ENCODE measurements around the gene TPPP2.

Gene TPPP2

GRCh38 chr14:21026274-21026987 is 3.6 kb upstream of the TPPP2 start:
- H3K4me3 ChIP-seq (ENCODE audit: low read length in 2 of 2), result no peak overlapping the region
- peaks cover 0 to 6% of the 10 kb centered on the region in 2 donors for H3K9me3 ChIP-seq (replicated peaks in 1 of 2; ENCODE audit: control insufficient read depth in 2 of 2, insufficient read depth in 1 of 2, low read depth in 1 of 2, low read length in 2 of 2)
- no peak overlapping the region for H2BK12ac ChIP-seq (ENCODE audit: low read length)
- no peaks in the 10 kb centered on the region for H3K79me1 ChIP-seq (ENCODE audit: low read depth, low read length)
- no peak overlapping the region for H3K23ac ChIP-seq (ENCODE audit: low read depth, low read length, poor library complexity)
- no peak overlapping the region for H4K91ac ChIP-seq (ENCODE audit: low read depth, low read length, poor library complexity)
- H3K4ac ChIP-seq (ENCODE audit: low read length), result no peak overlapping the region
- H3K36me3 ChIP-seq (replicated peaks in 1 of 2; ENCODE audit: control insufficient read depth in 2 of 2, insufficient read depth in 2 of 2, low read length in 2 of 2), result no peaks in the 10 kb centered on the region
- H3K27me3 ChIP-seq (ENCODE audit: control insufficient read depth in 3 of 3, insufficient read depth in 3 of 3, low read depth in 1 of 3, low read length in 3 of 3), result peaks cover 8 to 93% (median 36%) of the 10 kb centered on the region in 3 experiments
- H2BK15ac ChIP-seq (ENCODE audit: low read length), result no peak overlapping the region
- no CpG with 5 or more reads among the region's 7 CpGs for WGBS, 2 donors (ENCODE audit: extremely low coverage in 2 of 2, insufficient read length in 2 of 2, insufficient replicate concordance in 1 of 2)
- H3K14ac ChIP-seq (ENCODE audit: low read length), result no peak overlapping the region
- H3K4me1 ChIP-seq (ENCODE audit: control insufficient read depth in 2 of 2, insufficient read depth in 1 of 2, low read depth in 1 of 2, low read length in 2 of 2), result peaks cover 4 to 13% of the 10 kb centered on the region in 2 donors
- no peak overlapping the region for H2AFZ ChIP-seq (ENCODE audit: low read length)
- no peak for DNase-seq (ENCODE audit: low spot score)
- no peak overlapping the region for H4K8ac ChIP-seq (ENCODE audit: low read depth, low read length)
- H2BK5ac ChIP-seq (ENCODE audit: low read length), result peak overlapping the region; percentile 5
- H3K9ac ChIP-seq (ENCODE audit: low read depth, low read length, poor library complexity), result no peak overlapping the region
- peak overlapping the region; percentile 94 for H3K4me2 ChIP-seq (ENCODE audit: insufficient read depth, low read length, poor library complexity, severe bottlenecking)
- H3K18ac ChIP-seq (ENCODE audit: low read length), result peak overlapping the region; percentile 55
- H2AK5ac ChIP-seq (ENCODE audit: low read depth, low read length), result peak overlapping the region; percentile 36
- H3K27ac ChIP-seq (replicated peaks; ENCODE audit: low read length), result no peak overlapping the region
- H2BK120ac ChIP-seq (ENCODE audit: low read depth, low read length), result no peak overlapping the region

- no peak overlapping the region for H3K4ac ChIP-seq (ENCODE audit: low read length)
- no peak overlapping the region for H2BK12ac ChIP-seq (ENCODE audit: low read length)
- DNase-seq (ENCODE audit: low spot score), result no peak
- H3K79me1 ChIP-seq (ENCODE audit: low read depth, low read length), result no peaks in the 10 kb centered on the region
- H3K23ac ChIP-seq (ENCODE audit: low read depth, low read length, poor library complexity), result no peak overlapping the region
- H3K27ac ChIP-seq (replicated peaks; ENCODE audit: low read length), result no peak overlapping the region
- H3K14ac ChIP-seq (ENCODE audit: low read length), result no peak overlapping the region
- H3K27me3 ChIP-seq (ENCODE audit: control insufficient read depth in 3 of 3, insufficient read depth in 3 of 3, low read depth in 1 of 3, low read length in 3 of 3), result peaks cover 8 to 93% (median 36%) of the 10 kb centered on the region in 3 experiments
- H4K91ac ChIP-seq (ENCODE audit: low read depth, low read length, poor library complexity), result no peak overlapping the region
- peak overlapping the region; percentile 52 for H3K18ac ChIP-seq (ENCODE audit: low read length)
- no peak overlapping the region for H2AFZ ChIP-seq (ENCODE audit: low read length)
- peaks cover 4 to 13% of the 10 kb centered on the region in 2 donors for H3K4me1 ChIP-seq (ENCODE audit: control insufficient read depth in 2 of 2, insufficient read depth in 1 of 2, low read depth in 1 of 2, low read length in 2 of 2)
- H3K4me2 ChIP-seq (ENCODE audit: insufficient read depth, low read length, poor library complexity, severe bottlenecking), result no peak overlapping the region
- H3K9ac ChIP-seq (ENCODE audit: low read depth, low read length, poor library complexity), result no peak overlapping the region
- H3K36me3 ChIP-seq (replicated peaks in 1 of 2; ENCODE audit: control insufficient read depth in 2 of 2, insufficient read depth in 2 of 2, low read length in 2 of 2), result no peaks in the 10 kb centered on the region
- H3K9me3 ChIP-seq (replicated peaks in 1 of 2; ENCODE audit: control insufficient read depth in 2 of 2, insufficient read depth in 1 of 2, low read depth in 1 of 2, low read length in 2 of 2), result peaks cover 0 to 6% of the 10 kb centered on the region in 2 donors
- no peak overlapping the region for H2BK15ac ChIP-seq (ENCODE audit: low read length)
- no peak overlapping the region for H2BK5ac ChIP-seq (ENCODE audit: low read length)
- H2BK120ac ChIP-seq (ENCODE audit: low read depth, low read length), result no peak overlapping the region
- no CpG with 5 or more reads among the region's 3 CpGs for WGBS, 2 donors (ENCODE audit: extremely low coverage in 2 of 2, insufficient read length in 2 of 2, insufficient replicate concordance in 1 of 2)
- H3K4me3 ChIP-seq (ENCODE audit: low read length in 2 of 2), result no peak overlapping the region
- H2AK5ac ChIP-seq (ENCODE audit: low read depth, low read length), result no peak overlapping the region
- H4K8ac ChIP-seq (ENCODE audit: low read depth, low read length), result no peak overlapping the region
Observed at GRCh38 chr14:21026988-21027315, 3.1 kb upstream of the TPPP2 start.

GRCh38 chr14:21030531-21030930 is 514 bp downstream of the TPPP2 start:
- no peak overlapping the region for H4K91ac ChIP-seq (ENCODE audit: low read depth, low read length, poor library complexity)
- no peak overlapping the region for H3K27ac ChIP-seq (replicated peaks; ENCODE audit: low read length)
- peaks cover under 1 to 9% of the 10 kb centered on the region in 2 donors for H3K4me1 ChIP-seq (ENCODE audit: control insufficient read depth in 2 of 2, insufficient read depth in 1 of 2, low read depth in 1 of 2, low read length in 2 of 2)
- H3K79me1 ChIP-seq (ENCODE audit: low read depth, low read length), result no peaks in the 10 kb centered on the region
- H3K9ac ChIP-seq (ENCODE audit: low read depth, low read length, poor library complexity), result no peak overlapping the region
- H3K18ac ChIP-seq (ENCODE audit: low read length), result no peak overlapping the region
- no peak overlapping the region for H4K8ac ChIP-seq (ENCODE audit: low read depth, low read length)
- no peak for DNase-seq (ENCODE audit: low spot score)
- H2BK12ac ChIP-seq (ENCODE audit: low read length), result no peak overlapping the region
- H3K23ac ChIP-seq (ENCODE audit: low read depth, low read length, poor library complexity), result no peak overlapping the region
- H3K4ac ChIP-seq (ENCODE audit: low read length), result no peak overlapping the region
- WGBS, 2 donors (ENCODE audit: extremely low coverage in 2 of 2, insufficient read length in 2 of 2, insufficient replicate concordance in 1 of 2), result no CpG with 5 or more reads among the region's 12 CpGs
- no peak overlapping the region for H2AFZ ChIP-seq (ENCODE audit: low read length)
- no peak overlapping the region for H2BK15ac ChIP-seq (ENCODE audit: low read length)
- no peak overlapping the region for H2AK5ac ChIP-seq (ENCODE audit: low read depth, low read length)
- no peak overlapping the region for H2BK5ac ChIP-seq (ENCODE audit: low read length)
- no peaks in the 10 kb centered on the region for H3K36me3 ChIP-seq (replicated peaks in 1 of 2; ENCODE audit: control insufficient read depth in 2 of 2, insufficient read depth in 2 of 2, low read length in 2 of 2)
- peaks cover 0 to 95% (median 6%) of the 10 kb centered on the region in 3 experiments for H3K27me3 ChIP-seq (ENCODE audit: control insufficient read depth in 3 of 3, insufficient read depth in 3 of 3, low read depth in 1 of 3, low read length in 3 of 3)
- no peak overlapping the region for H2BK120ac ChIP-seq (ENCODE audit: low read depth, low read length)
- no peak overlapping the region for H3K4me3 ChIP-seq (ENCODE audit: low read length in 2 of 2)
- no peak overlapping the region for H3K4me2 ChIP-seq (ENCODE audit: insufficient read depth, low read length, poor library complexity, severe bottlenecking)
- no peaks in the 10 kb centered on the region for H3K9me3 ChIP-seq (replicated peaks in 1 of 2; ENCODE audit: control insufficient read depth in 2 of 2, insufficient read depth in 1 of 2, low read depth in 1 of 2, low read length in 2 of 2)
- no peak overlapping the region for H3K14ac ChIP-seq (ENCODE audit: low read length)

DNA sequence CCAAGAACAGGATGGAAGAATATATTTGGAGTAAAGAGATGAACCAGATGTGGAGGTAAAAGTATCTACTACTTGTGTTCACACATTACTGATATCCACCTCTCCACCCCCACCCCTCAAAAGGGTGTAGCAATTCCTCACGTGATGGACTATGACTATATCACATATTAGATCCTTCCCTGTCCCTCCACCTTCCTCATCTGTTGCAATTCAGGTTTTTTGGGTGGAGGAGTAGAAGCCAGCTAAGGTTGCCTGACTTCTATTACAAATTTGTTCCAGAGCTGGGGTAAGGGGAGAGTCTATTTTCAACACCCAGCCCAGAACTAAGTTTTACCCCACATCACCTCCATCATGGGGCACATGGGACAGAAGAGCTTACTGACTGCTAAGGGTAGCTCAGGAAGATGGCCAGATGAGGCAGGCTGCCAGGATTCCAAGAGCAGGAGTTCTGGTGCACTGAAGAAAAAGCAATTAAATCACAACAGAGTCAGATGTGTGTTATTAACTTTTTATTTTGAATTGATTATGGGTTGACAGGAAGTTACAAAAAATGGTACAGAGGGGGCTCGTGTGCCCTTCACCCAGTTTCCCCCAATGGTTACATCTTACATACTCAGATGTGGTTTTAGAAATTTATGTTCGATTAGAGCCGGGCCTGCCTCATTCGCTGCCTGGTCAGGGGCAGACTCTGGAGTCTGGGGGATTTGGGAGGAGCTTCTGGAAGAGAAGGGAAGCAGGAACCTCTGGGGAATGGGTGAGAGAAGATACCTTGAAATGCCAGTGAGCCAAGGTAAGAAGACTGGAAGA is 2.5 kb downstream of the TPPP2 start:
- DNase-seq (ENCODE audit: low spot score), result no peak
- Histone ChIP-seq H3K4me3 (ENCODE audit: low read length in 2 of 2) (no peak overlapping the region), H4K8ac (ENCODE audit: low read depth, low read length) (no peak overlapping the region), H3K4me1 (ENCODE audit: control insufficient read depth in 2 of 2, insufficient read depth in 1 of 2, low read depth in 1 of 2, low read length in 2 of 2) (no peaks in the 10 kb centered on the region), H4K91ac (ENCODE audit: low read depth, low read length, poor library complexity) (no peak overlapping the region), H2BK5ac (ENCODE audit: low read length) (no peak overlapping the region), H2BK120ac (ENCODE audit: low read depth, low read length) (no peak overlapping the region), H2AFZ (ENCODE audit: low read length) (no peak overlapping the region), H3K4ac (ENCODE audit: low read length) (no peak overlapping the region), H2AK5ac (ENCODE audit: low read depth, low read length) (no peak overlapping the region), H2BK12ac (ENCODE audit: low read length) (no peak overlapping the region), H3K36me3 (replicated peaks in 1 of 2; ENCODE audit: control insufficient read depth in 2 of 2, insufficient read depth in 2 of 2, low read length in 2 of 2) (no peaks in the 10 kb centered on the region), H3K27me3 (ENCODE audit: control insufficient read depth in 3 of 3, insufficient read depth in 3 of 3, low read depth in 1 of 3, low read length in 3 of 3) (peaks cover 0 to 91% (median 0%) of the 10 kb centered on the region in 3 experiments), H3K23ac (ENCODE audit: low read depth, low read length, poor library complexity) (no peak overlapping the region), H3K4me2 (ENCODE audit: insufficient read depth, low read length, poor library complexity, severe bottlenecking) (no peak overlapping the region), H3K14ac (ENCODE audit: low read length) (no peak overlapping the region), H3K79me1 (ENCODE audit: low read depth, low read length) (no peaks in the 10 kb centered on the region), H3K9me3 (replicated peaks in 1 of 2; ENCODE audit: control insufficient read depth in 2 of 2, insufficient read depth in 1 of 2, low read depth in 1 of 2, low read length in 2 of 2) (no peaks in the 10 kb centered on the region), H3K9ac (ENCODE audit: low read depth, low read length, poor library complexity) (no peak overlapping the region), H3K27ac (replicated peaks; ENCODE audit: low read length) (no peak overlapping the region), H2BK15ac (ENCODE audit: low read length) (no peak overlapping the region), H3K18ac (ENCODE audit: low read length) (no peak overlapping the region)
- no CpG with 5 or more reads among the region's 5 CpGs for WGBS, 2 donors (ENCODE audit: extremely low coverage in 2 of 2, insufficient read length in 2 of 2, insufficient replicate concordance in 1 of 2)

Data from neuronal stem cell (in vitro differentiated cells).